ENCODE data around the gene ZNF283. TPM values are rescaled to one million over a fixed set of nuclear protein-coding genes. Genes with fewer than 3 reads are reported as not detected.

The ZNF283 gene
- total and polyA plus RNA-seq, 9 of the 15 experiments (the other 6 are each of a cell fraction or from before 2014, with no cell fraction given): 6.0 to 19.5 (median 9.8) TPM

DNA sequence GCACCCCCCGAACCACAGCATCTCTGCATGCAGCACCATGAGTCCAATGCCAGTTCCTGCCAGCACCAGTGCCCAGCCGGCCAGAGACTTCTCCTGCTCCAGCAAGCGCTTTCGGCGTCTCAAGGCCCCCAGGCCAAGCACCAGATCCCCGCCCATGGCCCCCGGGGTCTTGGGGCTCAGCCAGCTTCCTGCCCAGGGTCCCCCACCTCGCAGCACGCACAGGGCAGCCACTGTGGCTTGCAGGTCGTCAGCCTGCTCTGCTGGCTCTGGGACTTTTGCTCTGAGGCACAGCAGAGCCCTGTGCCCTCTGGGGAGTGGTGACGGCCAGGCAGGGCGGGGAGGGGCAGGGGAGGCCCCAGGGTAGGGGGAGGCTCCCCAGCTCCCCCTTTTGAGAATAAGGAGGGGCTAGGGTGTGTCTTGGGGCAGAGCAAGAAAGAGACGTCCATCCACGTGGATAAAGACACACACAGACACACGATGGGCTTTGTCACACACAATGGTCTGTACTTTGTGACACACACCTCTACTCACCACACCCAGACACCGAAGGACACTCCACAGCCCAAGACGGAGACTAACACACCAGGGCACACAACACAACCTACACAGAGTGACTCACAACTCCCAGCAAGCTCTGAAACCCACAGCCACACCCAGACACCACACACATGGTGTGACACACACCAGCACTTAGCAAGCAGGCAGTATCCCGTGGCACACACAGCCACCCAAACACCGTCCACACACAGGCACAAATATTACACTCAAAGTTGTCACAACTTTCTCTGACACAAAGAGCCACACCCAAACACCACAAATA lies 46.2 kb upstream of the ZNF283 start, which contains the start of gene KCNN4 (continued):
- TF ChIP-seq LCOR (CRISPR knock-in tag; IDR thresholded peaks at IDR 0.05): no peak
- peak; percentile 40 for TF ChIP-seq KDM5B (IDR thresholded peaks at IDR 0.05; ENCODE audit: insufficient replicate concordance, low read depth, low read length)
- 0 out of 2 replicates have a peak, but pooled peaks have one; percentile 47 for TF ChIP-seq LARP7 (IDR thresholded peaks at IDR 0.05)
- TF ChIP-seq, protein P1, sequence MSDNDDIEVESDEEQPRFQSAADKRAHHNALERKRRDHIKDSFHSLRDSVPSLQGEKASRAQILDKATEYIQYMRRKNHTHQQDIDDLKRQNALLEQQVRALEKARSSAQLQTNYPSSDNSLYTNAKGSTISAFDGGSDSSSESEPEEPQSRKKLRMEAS (CRISPR knock-in tag; IDR thresholded peaks at IDR 0.05): peak; percentile 58
- 0 out of 2 replicates have a peak, but pooled peaks have one; percentile 62 for TF ChIP-seq HLTF (IDR thresholded peaks at IDR 0.05)
- TF ChIP-seq SMARCE1 (IDR thresholded peaks at IDR 0.05): peak; percentile 47; the same call in 1 of the 2 replicates
- peak; percentile 31 for TF ChIP-seq ARHGAP35 (IDR thresholded peaks at IDR 0.05; ENCODE audit: partially characterized antibody)
- peak; percentile 58; the same call in 1 of the 2 replicates for TF ChIP-seq L3MBTL2 (IDR thresholded peaks at IDR 0.05)
- TF ChIP-seq DPF2 (IDR thresholded peaks at IDR 0.05): peak; percentile 51
- no peak for TF ChIP-seq GATAD2A (IDR thresholded peaks at IDR 0.05)
- peak; percentile 64; the same call in 1 of the 2 replicates for TF ChIP-seq CBX1 (IDR thresholded peaks at IDR 0.05; ENCODE audit: low read depth)
- TF ChIP-seq, protein P2, sequence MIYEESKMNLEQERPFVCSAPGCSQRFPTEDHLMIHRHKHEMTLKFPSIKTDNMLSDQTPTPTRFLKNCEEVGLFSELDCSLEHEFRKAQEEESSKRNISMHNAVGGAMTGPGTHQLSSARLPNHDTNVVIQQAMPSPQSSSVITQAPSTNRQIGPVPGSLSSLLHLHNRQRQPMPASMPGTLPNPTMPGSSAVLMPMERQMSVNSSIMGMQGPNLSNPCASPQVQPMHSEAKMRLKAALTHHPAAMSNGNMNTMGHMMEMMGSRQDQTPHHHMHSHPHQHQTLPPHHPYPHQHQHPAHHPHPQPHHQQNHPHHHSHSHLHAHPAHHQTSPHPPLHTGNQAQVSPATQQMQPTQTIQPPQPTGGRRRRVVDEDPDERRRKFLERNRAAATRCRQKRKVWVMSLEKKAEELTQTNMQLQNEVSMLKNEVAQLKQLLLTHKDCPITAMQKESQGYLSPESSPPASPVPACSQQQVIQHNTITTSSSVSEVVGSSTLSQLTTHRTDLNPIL (CRISPR knock-in tag; IDR thresholded peaks at IDR 0.05): no peak
- TF ChIP-seq ERF (CRISPR knock-in tag; IDR thresholded peaks at IDR 0.05): 0 out of 2 replicates have a peak, but pooled peaks have one; percentile 11
- TF ChIP-seq ZNF707 (CRISPR knock-in tag; conservative IDR thresholded peaks at IDR 0.05): no peak
- TF ChIP-seq U2AF2 (optimal IDR thresholded peaks at IDR 0.05; ENCODE audit: low read depth, low read length): no peak
- TF ChIP-seq MYNN (IDR thresholded peaks at IDR 0.05): 0 out of 2 replicates have a peak, but pooled peaks have one; percentile 50
- no peak for TF ChIP-seq MYNN (CRISPR knock-in tag; IDR thresholded peaks at IDR 0.05)
- no peak for TF ChIP-seq NFE2L1 (tag; IDR thresholded peaks at IDR 0.05; ENCODE audit: borderline replicate concordance, low read depth)
- no peak for TF ChIP-seq ZNF146 (CRISPR knock-in tag; IDR thresholded peaks at IDR 0.05; ENCODE audit: unreplicated experiment)
- TF ChIP-seq KLF16 (IDR thresholded peaks at IDR 0.05): no peak
- TF ChIP-seq ZNF551 (CRISPR knock-in tag; IDR thresholded peaks at IDR 0.05): no peak
- no peak for TF ChIP-seq SNRNP70 (optimal IDR thresholded peaks at IDR 0.05; ENCODE audit: low read depth, low read length)
- TF ChIP-seq, protein P3, sequence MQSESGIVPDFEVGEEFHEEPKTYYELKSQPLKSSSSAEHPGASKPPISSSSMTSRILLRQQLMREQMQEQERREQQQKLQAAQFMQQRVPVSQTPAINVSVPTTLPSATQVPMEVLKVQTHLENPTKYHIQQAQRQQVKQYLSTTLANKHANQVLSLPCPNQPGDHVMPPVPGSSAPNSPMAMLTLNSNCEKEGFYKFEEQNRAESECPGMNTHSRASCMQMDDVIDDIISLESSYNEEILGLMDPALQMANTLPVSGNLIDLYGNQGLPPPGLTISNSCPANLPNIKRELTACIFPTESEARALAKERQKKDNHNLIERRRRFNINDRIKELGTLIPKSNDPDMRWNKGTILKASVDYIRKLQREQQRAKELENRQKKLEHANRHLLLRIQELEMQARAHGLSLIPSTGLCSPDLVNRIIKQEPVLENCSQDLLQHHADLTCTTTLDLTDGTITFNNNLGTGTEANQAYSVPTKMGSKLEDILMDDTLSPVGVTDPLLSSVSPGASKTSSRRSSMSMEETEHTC (IDR thresholded peaks at IDR 0.05): no peak
- no peak for TF ChIP-seq MCM3 (IDR thresholded peaks at IDR 0.05)
- no peak for TF ChIP-seq XRCC4 (IDR thresholded peaks at IDR 0.05; ENCODE audit: extremely low read depth, insufficient read depth, insufficient read length)
- TF ChIP-seq ARID2 (IDR thresholded peaks at IDR 0.05): peak; percentile 48; the same call in 1 of the 2 replicates
- peak; percentile 30; the same call in 1 of the 2 replicates for TF ChIP-seq EHMT2 (IDR thresholded peaks at IDR 0.05)

Data from K562 (cell line).